Spleen (tissue), 11 donors: ENCODE data around the gene PDIA6. TPM values are rescaled to one million over a fixed set of nuclear protein-coding genes. Genes with fewer than 3 reads are reported as not detected.
"Not testable (repeated sequence)": the region's sequence is repeated elsewhere in the genome, so short reads cannot be mapped to it uniquely, and the experiment has no call there.

Experiments used
- DNase-seq: peaks from one replicate; pipeline ENCODE4 v3.0.0-alpha.2; 2020
- H3K27ac ChIP-seq, 8 donors: fragments of 200-600 bp; sonication (generic) in 7 of 8; 1 replicate in 4 of 8; 2 replicates in 4 of 8; pipeline versions ENCODE4 v1.5.0 to v1.8.0; 2016 to 2021; ENCODE audit warnings: inconsistent platforms in 4 of 8, mild to moderate bottlenecking in 4 of 8, moderate library complexity in 1 of 8
- H3K27me3 ChIP-seq, 7 donors: fragments of 200-600 bp; sonication (generic) in 6 of 7; replicated peaks in 1 of 7; 1 replicate in 4 of 7; 2 replicates in 3 of 7; pipeline versions ENCODE4 v1.5.0 to v1.8.0; 2016 to 2021; ENCODE audit warnings: inconsistent platforms in 3 of 7, mild to moderate bottlenecking in 1 of 7
- H3K36me3 ChIP-seq, 6 donors: fragments of 200-600 bp; sonication (generic) in 5 of 6; 1 replicate in 4 of 6; 2 replicates in 2 of 6; pipeline versions ENCODE4 v1.5.0 to v1.8.0; 2016 to 2021; ENCODE audit warnings: inconsistent platforms in 2 of 6
- H3K4me1 ChIP-seq, 6 donors: fragments of 200-600 bp; sonication (generic) in 5 of 6; 1 replicate in 3 of 6; 2 replicates in 3 of 6; pipeline versions ENCODE4 v1.5.0 to v1.8.0; 2016 to 2021; ENCODE audit warnings: inconsistent platforms in 3 of 6
- H3K4me3 ChIP-seq, 8 donors: fragments of 200-600 bp; sonication (generic) in 7 of 8; 1 replicate in 4 of 8; 2 replicates in 4 of 8; pipeline versions ENCODE4 v1.5.0 to v1.8.0; 2016 to 2021; ENCODE audit warnings: inconsistent platforms in 4 of 8, mild to moderate bottlenecking in 4 of 8, moderate library complexity in 2 of 8
- H3K9me3 ChIP-seq, 8 donors: fragments of 200-600 bp; sonication (generic) in 7 of 8; 1 replicate in 4 of 8; 2 replicates in 4 of 8; pipeline versions ENCODE4 v1.5.0 to v1.8.0; 2016 to 2021; ENCODE audit warnings: inconsistent platforms in 4 of 8
- CTCF ChIP-seq, 11 experiments: fragments of 200-600 bp in 7 of 11; fragments of 450-650 bp in 4 of 11; sonication (generic) in 4 of 11; IDR thresholded peaks in 8 of 11; conservative IDR thresholded peaks in 3 of 11; 1 replicate in 7 of 11; 2 replicates in 4 of 11; pipeline versions ENCODE4 v1.4.0 to v1.8.0; 2016 to 2021; ENCODE audit warnings: antibody characterized with exemption in 11 of 11, inconsistent platforms in 4 of 11, mild to moderate bottlenecking in 1 of 11
- POLR2A ChIP-seq, 3 donors: fragments of 450-650 bp; IDR thresholded peaks; one replicate each; pipeline ENCODE4 v1.5.1; 2017; ENCODE audit warnings: antibody characterized with exemption in 3 of 3, mild to moderate bottlenecking in 1 of 3
- POLR2AphosphoS5 ChIP-seq, 3 donors: sonication (generic); formaldehyde crosslinking; IDR thresholded peaks; one replicate each; pipeline ENCODE4 v1.5.1; 2017; ENCODE audit warnings: antibody characterized with exemption in 3 of 3
- WGBS, 5 donors: extraction: QIAGEN DNeasy Blood & Tissue Kit in 3 of 5; methylation state at CpG; one replicate each; pipeline versions ENCODE4 v1.1.5 to v1.1.7; 2013 to 2018; 5-methylcytosine and 5-hydroxymethylcytosine counted together
- intact Hi-C: fragments of 100-400 bp; cut with DNase I; formaldehyde crosslinking; loops from one replicate; pipeline ENCODE4 v1.15.0; 2023; ENCODE audit warnings: low total_unique reads
- polyA plus RNA-seq, 3 donors: library from polyadenylated mRNA; stranded (reverse); fragments of 200-250 nt; gene quantifications; one replicate each; pipeline ENCODE4 v1.2.1, GENCODE V29; 2013
- total RNA-seq, 7 donors: library from RNA; depleted of rRNA in 3 of 7; stranded (reverse); fragments of >200 nt in 3 of 7; fragmentation: NEBNext Ultra II Directional in 4 of 7; extraction: Animal tissue kit (Norgen Biotek cat#: 25700) in 4 of 7; gene quantifications; one replicate each; pipeline versions ENCODE4 v1.1.0 to v1.2.1, GENCODE V29; 2016 to 2021
- donor health status: healthy with polysubstance abuse.
- donor health status: DM: no; HTN: no; CAD: no; lungs with moderate emphysema.
- donor health status: DM: no; HTN: no; CAD: no.
- donor health status: Bipolar disorder and iron deficiency.
- donor health status: healthy.
- donor health status: DM: no; HTN: no; CAD: no.
- donor health status: DM: yes; HTN: yes; CAD: no.

The PDIA6 gene
- total and polyA plus RNA-seq, 10 donors = 29.7 to 164 (median 115) TPM

- no peaks in the 10 kb centered on the region for H3K9me3 ChIP-seq
- no peak for DNase-seq
- no peaks in the 10 kb centered on the region for H3K27me3 ChIP-seq
- intact Hi-C loops = no loop called here
- TF ChIP-seq POLR2A (IDR thresholded peaks at IDR 0.05) = no peak
- peak in 2 of 11 experiments; percentile 13 to 17 for TF ChIP-seq CTCF (IDR thresholded peaks at IDR 0.05 in 8 of 11, conservative IDR thresholded peaks at IDR 0.05 in 3 of 11)
- TF ChIP-seq POLR2AphosphoS5 (IDR thresholded peaks at IDR 0.05) = no peak
- peak overlapping the region in 6 of 8 donors; percentile 12 to 97 (median 90) for H3K4me3 ChIP-seq
- WGBS, 5 donors = 23 to 40% (median 32%) methylated on average over 8 of the region's 8 CpGs
- H3K36me3 ChIP-seq = peaks cover 0 to 12% (median 0%) of the 10 kb centered on the region in 6 donors
- peak overlapping the region in 7 of 8 donors; percentile 48 to 98 (median 95) for H3K27ac ChIP-seq
- peaks cover 47 to 83% (median 61%) of the 10 kb centered on the region in 6 donors for H3K4me1 ChIP-seq
Observed at GRCh38 chr2:10810202-10811161, 2.1 kb downstream of the PDIA6 start.

- H3K4me1 ChIP-seq = peaks cover 39 to 73% (median 47%) of the 10 kb centered on the region in 6 donors
- TF ChIP-seq CTCF (IDR thresholded peaks at IDR 0.05 in 8 of 11, conservative IDR thresholded peaks at IDR 0.05 in 3 of 11) (no peak), POLR2A (IDR thresholded peaks at IDR 0.05) (no peak), POLR2AphosphoS5 (IDR thresholded peaks at IDR 0.05) (no peak)
- 65 to 87% (median 82%) methylated on average over 3 of the region's 3 CpGs for WGBS, 5 donors
Observed at GRCh38 chr2:10806543-10806942, 6.0 kb downstream of the PDIA6 start.

GRCh38 chr2:10805990-10806389, 6.6 kb downstream of the PDIA6 start:
- DNase-seq, H3K4me3 ChIP-seq, H3K9me3 ChIP-seq, H3K27ac ChIP-seq, intact Hi-C loops, H3K27me3 ChIP-seq: not testable (repeated sequence)
- Histone ChIP-seq H3K36me3 (peaks cover 0 to 31% (median 13%) of the 10 kb centered on the region in 6 donors), H3K4me1 (peaks cover 34 to 67% (median 42%) of the 10 kb centered on the region in 6 donors)
- WGBS, 5 donors = 86 to 98% (median 93%) methylated on average over 6 of the region's 6 CpGs

More at GRCh38 chr2:10806543-10806942, 6.0 kb downstream of the PDIA6 start:
- no peaks in the 10 kb centered on the region for H3K27me3 ChIP-seq
- intact Hi-C loops = no loop called here
- H3K27ac ChIP-seq = no peak overlapping the region
- no peaks in the 10 kb centered on the region for H3K9me3 ChIP-seq
- no peak for DNase-seq
- no peak overlapping the region for H3K4me3 ChIP-seq
- H3K36me3 ChIP-seq = peaks cover 0 to 26% (median 7%) of the 10 kb centered on the region in 6 donors

- Histone ChIP-seq H3K4me1 (peaks cover 7 to 34% (median 12%) of the 10 kb centered on the region in 6 donors), H3K9me3 (no peaks in the 10 kb centered on the region), H3K4me3 (no peak overlapping the region), H3K27ac (no peak overlapping the region), H3K27me3 (no peaks in the 10 kb centered on the region), H3K36me3 (peaks cover 0 to 59% (median 27%) of the 10 kb centered on the region in 6 donors)
- intact Hi-C loops = no loop called here
- WGBS, 5 donors = 83 to 88% (median 86%) methylated on average over 8 of the region's 8 CpGs
- TF ChIP-seq CTCF (IDR thresholded peaks at IDR 0.05 in 8 of 11, conservative IDR thresholded peaks at IDR 0.05 in 3 of 11) = no peak
- TF ChIP-seq POLR2A (IDR thresholded peaks at IDR 0.05) = no peak
- no peak for TF ChIP-seq POLR2AphosphoS5 (IDR thresholded peaks at IDR 0.05)
- no peak for DNase-seq
Observed at GRCh38 chr2:10802657-10803056, 9.9 kb downstream of the PDIA6 start.
